Measurements from ENCODE around the gene DUSP23.

- no peak for TF ChIP-seq EZH2 (IDR thresholded peaks at IDR 0.05)
- TF ChIP-seq POLR2AphosphoS5 (IDR thresholded peaks at IDR 0.05; ENCODE audit: borderline replicate concordance, low read depth, low read length): no peak
These were observed 35.2 kb downstream of the DUSP23 start for GRCh38 chr1:159815926-159816325.

Data from SK-N-MC (cell line).